Thyroid gland (tissue), 4 donors: Measurements from ENCODE around the gene BAZ2A.

Experiments
- CTCF ChIP-seq, 6 experiments: fragments of 200-600 bp in 3 of 6; fragments of 450-650 bp in 3 of 6; sonication (generic) in 3 of 6; IDR thresholded peaks; one replicate each; pipeline ENCODE4 v1.5.1; 2016 to 2019; ENCODE audit warnings: antibody characterized with exemption in 6 of 6, mild to moderate bottlenecking in 2 of 6, inconsistent platforms in 1 of 6, moderate library complexity in 1 of 6
- POLR2A ChIP-seq, 2 donors: fragments of 450-650 bp; IDR thresholded peaks; one replicate each; pipeline ENCODE4 v1.6.1; 2017; ENCODE audit warnings: antibody characterized with exemption in 2 of 2, mild to moderate bottlenecking in 2 of 2, moderate library complexity in 1 of 2

GRCh38 chr12:56661560-56661959, 31.4 kb upstream of the BAZ2A start:
- TF ChIP-seq CTCF (IDR thresholded peaks at IDR 0.05) (no peak), POLR2A (IDR thresholded peaks at IDR 0.05) (no peak)
